ENCODE results near the gene NOX5. TPM values are rescaled to one million over a fixed set of nuclear protein-coding genes. Genes with fewer than 3 reads are reported as not detected.

The NOX5 gene
- total RNA-seq, 1 donor from 2014 or later: not detected

DNA sequence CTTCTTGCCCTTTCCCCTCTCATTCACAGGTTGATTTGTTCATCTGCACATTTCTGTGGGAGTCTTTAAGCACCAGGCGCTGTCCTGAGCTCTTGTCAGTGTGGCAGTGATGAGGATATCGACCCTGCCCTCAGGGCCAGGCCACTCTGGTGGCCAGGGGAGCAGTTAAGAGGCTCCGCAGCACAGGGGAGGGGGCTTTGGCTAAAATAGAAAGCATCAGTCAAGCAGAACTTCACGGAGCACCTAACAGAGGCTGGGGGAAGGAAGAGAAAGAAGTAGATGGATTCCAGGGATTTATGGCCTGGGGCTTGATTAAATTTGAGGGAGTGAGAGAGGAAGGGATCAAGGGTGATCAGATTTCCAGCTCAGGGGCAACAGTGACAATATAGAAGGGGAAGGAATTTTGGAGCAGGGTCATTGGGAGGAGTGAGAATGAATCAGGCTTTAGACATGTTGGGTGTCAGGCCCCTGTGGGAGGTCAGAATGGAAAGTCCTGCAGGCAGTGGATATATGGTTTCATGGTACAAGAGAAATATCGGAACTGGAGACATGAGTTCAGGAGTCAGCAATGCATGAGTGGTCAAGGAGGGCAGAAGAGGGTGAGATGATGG, 73.0 kb downstream of the NOX5 start:
- intact Hi-C loops (cut with micrococcal nuclease): no loop called here
- DNase-seq (no peak), ATAC-seq (no peak)

DNA sequence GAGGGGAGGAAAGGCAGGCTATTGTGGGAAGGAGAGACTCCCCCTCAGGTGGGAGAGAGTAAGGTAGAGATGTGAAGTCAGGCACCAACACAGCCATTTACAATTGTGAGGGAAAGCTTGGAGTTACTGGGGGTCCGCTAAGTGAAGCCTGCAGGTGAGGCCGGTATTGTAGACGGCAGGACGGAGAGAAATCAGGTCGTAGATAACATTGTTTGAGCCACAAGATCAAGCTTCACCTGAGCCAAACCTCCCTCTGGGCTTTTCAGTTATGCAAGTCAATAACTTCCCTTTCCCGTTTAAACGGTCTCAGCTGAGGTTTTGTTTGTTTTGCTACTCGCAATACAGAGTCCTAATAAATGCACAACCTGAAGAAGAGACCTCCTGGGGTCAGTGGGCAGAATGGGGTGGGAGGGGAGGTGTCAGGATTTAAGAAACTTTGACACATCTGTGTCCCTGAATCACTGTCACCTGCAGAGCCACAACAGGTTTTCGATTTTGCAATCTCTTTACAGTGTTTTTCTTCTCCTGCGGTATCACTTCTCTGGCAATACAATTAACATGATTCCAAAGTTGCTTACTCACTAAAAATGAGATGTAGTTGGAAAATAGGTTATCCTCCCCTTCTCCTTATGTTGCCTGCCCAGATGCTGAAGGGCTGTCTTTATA, 73.9 kb downstream of the NOX5 start:
- ATAC-seq (no peak), DNase-seq (no peak)
- intact Hi-C loops (cut with micrococcal nuclease): no loop called here

- no peak for DNase-seq
- intact Hi-C loops (cut with micrococcal nuclease): no loop called here
- ATAC-seq: no peak
Observed at GRCh38 chr15:69089258-69089657, 74.8 kb downstream of the NOX5 start.

GRCh38 chr15:69090197-69090948, 75.9 kb downstream of the NOX5 start:
- peak; percentile 15 for ATAC-seq
- DNase-seq: no peak

GRCh38 chr15:69091654-69092053, 77.2 kb downstream of the NOX5 start:
- DNase-seq: no peak
- no peak for ATAC-seq
- intact Hi-C loops (cut with micrococcal nuclease): no loop called here

More at GRCh38 chr15:69090197-69090948, 75.9 kb downstream of the NOX5 start:
- intact Hi-C loops (cut with micrococcal nuclease): no loop called here

- no peak for ATAC-seq
- no peak for DNase-seq
- intact Hi-C loops (cut with micrococcal nuclease): no loop called here
Observed at GRCh38 chr15:69092159-69092558, 77.7 kb downstream of the NOX5 start.

- intact Hi-C loops (cut with micrococcal nuclease): no loop called here
- ATAC-seq (peak; percentile 61), DNase-seq (no peak)
Observed at GRCh38 chr15:69093127-69093526, 78.6 kb downstream of the NOX5 start.

DNA sequence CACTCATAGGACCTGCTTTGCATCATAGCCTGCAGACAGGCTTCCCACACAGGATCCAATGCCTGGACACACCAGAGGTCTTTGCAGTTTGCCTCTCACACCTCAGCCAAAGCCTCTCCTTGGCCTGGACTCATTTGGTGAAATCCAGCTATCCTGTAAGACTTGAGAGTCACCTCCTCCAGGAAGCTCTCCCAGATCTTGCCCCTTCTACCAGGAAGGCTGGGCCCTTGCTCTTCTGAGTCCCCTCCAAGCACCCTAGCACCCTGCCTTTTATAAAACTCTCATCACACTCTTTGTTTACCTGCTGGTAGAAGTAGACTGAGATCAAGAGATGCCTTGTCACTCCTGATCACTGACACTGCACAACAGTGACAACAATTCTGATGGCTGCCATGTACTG, 79.1 kb downstream of the NOX5 start:
- intact Hi-C loops (cut with micrococcal nuclease): no loop called here
- no peak for DNase-seq
- ATAC-seq: no peak

- intact Hi-C loops (cut with micrococcal nuclease): no loop called here
- no peak for ATAC-seq
- DNase-seq: no peak
Observed at GRCh38 chr15:69094124-69094921, 79.8 kb downstream of the NOX5 start.

DNA sequence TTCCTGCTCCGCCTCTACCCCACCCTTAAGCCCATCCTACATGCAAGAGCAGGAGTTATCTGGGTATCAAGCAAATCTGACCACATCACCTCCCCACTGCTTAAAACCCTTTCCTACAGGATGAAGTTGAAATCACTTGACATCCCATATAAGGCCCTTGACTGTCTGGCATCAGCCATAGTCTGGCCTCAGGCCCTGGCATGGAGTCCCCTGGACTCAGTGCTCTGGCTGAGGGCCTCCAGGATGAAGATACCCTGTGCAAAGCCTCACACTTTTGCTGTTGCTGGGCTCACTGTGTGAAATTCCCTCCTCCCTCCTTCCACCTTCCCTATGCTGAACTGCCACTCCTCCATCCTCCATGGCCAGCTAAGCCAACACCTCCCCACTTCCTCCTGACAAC, 80.8 kb downstream of the NOX5 start:
- intact Hi-C loops (cut with micrococcal nuclease): no loop called here
- DNase-seq: no peak
- peak; percentile 51 for ATAC-seq

DNA sequence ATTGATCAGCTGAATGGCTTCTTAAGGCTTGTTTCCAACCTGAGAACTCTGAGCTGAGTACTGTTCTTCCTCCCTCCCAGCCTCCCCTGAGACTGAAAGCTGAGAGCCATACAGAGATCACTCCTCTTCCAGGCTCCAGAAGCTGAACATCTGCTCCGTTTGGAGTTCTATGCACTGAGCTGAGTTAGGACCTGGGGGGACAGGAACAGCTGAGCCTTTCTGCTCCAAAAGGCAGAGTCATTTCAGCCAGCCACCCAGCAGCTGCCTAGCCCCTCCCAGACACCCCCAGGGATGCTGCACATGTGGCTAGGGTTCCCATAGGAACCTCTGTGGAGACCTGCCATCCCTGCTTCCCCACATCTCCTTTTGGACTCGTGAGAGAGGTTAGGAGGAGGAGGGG, 81.7 kb downstream of the NOX5 start:
- ATAC-seq (peak; percentile 87), DNase-seq (peak; percentile 58)
- intact Hi-C loops (cut with micrococcal nuclease): no loop called here

- DNase-seq: no peak
- no peak for ATAC-seq
- intact Hi-C loops (cut with micrococcal nuclease): no loop called here
Observed at GRCh38 chr15:69096626-69097025, 82.1 kb downstream of the NOX5 start.

- intact Hi-C loops (cut with micrococcal nuclease): no loop called here
- ATAC-seq (no peak), DNase-seq (no peak)
Observed at GRCh38 chr15:69098771-69099170, 84.3 kb downstream of the NOX5 start.

- DNase-seq (no peak), ATAC-seq (no peak)
- intact Hi-C loops (cut with micrococcal nuclease): no loop called here
Observed at GRCh38 chr15:69099941-69100340, 85.4 kb downstream of the NOX5 start.

- intact Hi-C loops (cut with micrococcal nuclease): no loop called here
- ATAC-seq (no peak), DNase-seq (no peak)
Observed at GRCh38 chr15:69100821-69101220, 86.3 kb downstream of the NOX5 start.

DNA sequence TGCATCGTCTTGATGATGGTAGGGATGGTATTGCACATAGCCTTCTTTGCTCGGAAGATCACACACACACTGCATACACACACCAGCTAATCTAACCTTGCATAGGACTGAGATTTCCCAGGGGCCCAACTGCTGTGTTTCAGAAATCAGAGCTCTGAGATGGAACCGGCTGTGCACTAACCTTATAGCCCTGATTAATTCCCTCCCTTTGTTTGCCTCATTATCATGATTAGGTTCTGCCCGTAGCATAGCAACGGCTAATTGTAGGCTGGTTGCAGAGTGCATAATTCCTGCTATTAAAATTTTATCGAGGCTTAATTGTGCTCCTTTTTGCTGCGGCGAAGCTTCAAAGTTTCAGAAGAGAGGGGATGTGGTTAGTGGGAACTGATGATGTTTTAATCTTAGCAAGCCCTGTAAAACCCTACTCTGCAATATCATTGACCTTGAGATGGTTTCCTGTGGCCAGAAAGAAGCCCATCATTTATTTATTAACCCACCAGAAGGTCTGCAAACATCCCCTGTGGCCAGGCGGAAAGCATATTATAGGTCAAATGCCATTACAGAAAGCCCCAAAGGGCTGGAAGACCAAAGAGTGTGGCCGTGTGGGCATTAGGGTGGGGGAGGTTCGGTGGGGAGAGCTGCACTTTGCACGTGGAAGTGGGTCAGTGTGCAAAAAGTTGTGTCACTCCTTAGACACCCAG, 89.7 kb downstream of the NOX5 start:
- intact Hi-C loops (cut with micrococcal nuclease): no loop called here
- DNase-seq (no peak), ATAC-seq (no peak)

DNA sequence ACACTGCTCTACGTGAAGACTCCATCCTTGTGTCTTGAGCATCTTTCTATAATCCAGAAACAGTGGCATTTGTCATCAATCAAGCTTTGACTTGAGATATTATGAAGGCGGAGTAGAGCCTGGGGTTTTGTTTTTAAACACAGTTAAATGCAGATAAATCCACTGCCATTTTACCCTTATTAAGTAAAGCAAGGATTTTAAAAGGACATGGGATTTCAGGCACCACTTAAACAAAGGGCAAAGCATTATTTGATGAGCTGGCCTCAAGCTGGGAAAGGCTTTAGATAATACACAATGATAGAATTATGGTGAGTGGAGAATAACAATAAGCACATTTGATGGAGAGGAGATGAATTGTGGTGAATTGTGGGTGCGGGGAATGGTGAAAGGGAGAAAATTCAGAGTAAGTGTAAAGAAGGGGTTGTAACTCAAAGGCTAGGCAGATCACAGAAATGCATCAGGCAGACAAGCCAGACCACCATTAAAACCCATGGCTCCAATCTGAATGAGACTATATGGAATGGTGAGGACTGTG, 91.0 kb downstream of the NOX5 start:
- intact Hi-C loops (cut with micrococcal nuclease): no loop called here
- ATAC-seq (no peak), DNase-seq (no peak)

DNA sequence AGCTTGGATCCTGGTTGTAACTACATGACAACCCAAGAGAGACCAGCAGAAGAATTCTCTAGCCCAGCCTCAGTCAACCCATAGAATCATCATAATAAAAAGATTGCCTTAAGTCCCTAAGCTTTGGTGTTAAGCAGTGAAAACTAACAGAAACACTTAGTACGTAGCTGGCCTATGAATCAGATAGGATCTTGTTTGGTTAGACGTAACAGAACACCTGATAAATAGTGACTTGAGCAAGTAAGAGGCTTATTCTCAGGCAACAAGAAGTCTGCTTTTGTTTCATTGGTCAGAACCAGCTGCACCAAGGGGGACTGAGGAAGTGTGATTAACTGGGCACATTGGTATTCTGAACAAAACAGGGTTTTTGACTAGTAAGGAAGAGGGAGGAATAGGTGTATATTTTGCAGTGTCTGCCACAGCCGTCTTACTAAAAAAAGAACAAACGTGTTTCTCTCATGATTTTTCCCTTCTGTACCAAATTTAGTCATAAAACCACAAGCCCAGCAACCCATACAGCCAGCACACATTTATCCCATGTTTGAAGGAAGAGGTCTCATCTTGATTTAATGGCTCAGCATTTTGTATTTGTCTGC, 92.6 kb downstream of the NOX5 start:
- no peak for DNase-seq
- ATAC-seq: no peak
- intact Hi-C loops (cut with micrococcal nuclease): no loop called here
